RPMI7951 (cell line): ENCODE data around the gene TLE4. TPM values are rescaled to one million over a fixed set of nuclear protein-coding genes. Genes with fewer than 3 reads are reported as not detected.
"Not testable (repeated sequence)": the region's sequence is repeated elsewhere in the genome, so short reads cannot be mapped to it uniquely, and the experiment has no call there.

Experiments
- DNase-seq: peaks from one replicate; pipeline ENCODE4 v3.0.0-alpha.2; 2012; ENCODE audit warnings: low read depth
- total RNA-seq: library from RNA; depleted of rRNA; stranded (reverse); fragments of >200 nt; shearing (Covaris generic); gene quantifications from 2 replicates; pipeline ENCODE4 v1.2.3, GENCODE V29; 2014

Gene TLE4
- total RNA-seq, 1 experiment from 2014 or later: 19.1 TPM

GRCh38 chr9:79735023-79735779 is 163.4 kb downstream of the TLE4 start:
- no peak for DNase-seq

GRCh38 chr9:79736051-79736450 is 164.3 kb downstream of the TLE4 start:
- DNase-seq: no peak

GRCh38 chr9:79741381-79741780 is 169.6 kb downstream of the TLE4 start:
- no peak for DNase-seq

- DNase-seq: no peak
These were observed 170.5 kb downstream of the TLE4 start for GRCh38 chr9:79742110-79742721.

GRCh38 chr9:79744521-79744920 is 172.8 kb downstream of the TLE4 start:
- DNase-seq: no peak

GRCh38 chr9:79745752-79746336 is 174.1 kb downstream of the TLE4 start:
- no peak for DNase-seq

GRCh38 chr9:79751895-79752466 is 180.2 kb downstream of the TLE4 start:
- DNase-seq: not testable (repeated sequence)

GRCh38 chr9:79756414-79756813 is 184.6 kb downstream of the TLE4 start:
- no peak for DNase-seq

- no peak for DNase-seq
These were observed 185.3 kb downstream of the TLE4 start for GRCh38 chr9:79757074-79757473.

- peak; percentile 7 for DNase-seq
These were observed 186.3 kb downstream of the TLE4 start for GRCh38 chr9:79757881-79758669.

- peak; percentile 88 for DNase-seq
These were observed 187.7 kb downstream of the TLE4 start for GRCh38 chr9:79759460-79759859.

- DNase-seq: no peak
These were observed 190.3 kb downstream of the TLE4 start for GRCh38 chr9:79762070-79762469.

GRCh38 chr9:79763671-79764285 is 192.0 kb downstream of the TLE4 start:
- DNase-seq: no peak

- DNase-seq: peak; percentile 97
These were observed 192.6 kb downstream of the TLE4 start for GRCh38 chr9:79764374-79764773.

GRCh38 chr9:79765466-79765865 is 193.7 kb downstream of the TLE4 start:
- no peak for DNase-seq

GRCh38 chr9:79766091-79766490 is 194.3 kb downstream of the TLE4 start:
- no peak for DNase-seq

- peak; percentile 32 for DNase-seq
These were observed 196.4 kb downstream of the TLE4 start for GRCh38 chr9:79768194-79768593.

GRCh38 chr9:79769476-79770275 is 197.9 kb downstream of the TLE4 start:
- DNase-seq: no peak

- DNase-seq: no peak
These were observed 202.6 kb downstream of the TLE4 start for GRCh38 chr9:79774356-79774755.
